IPS-15b (cell line): ENCODE measurements around the gene SEMG1.

Experiments used
- H3K27me3 ChIP-seq: one replicate; pipeline ENCODE4 v1.6.1; 2013; ENCODE audit warnings: low read length; ENCODE audit not compliant: control insufficient read depth, insufficient read depth
- H3K36me3 ChIP-seq: one replicate; pipeline ENCODE4 v1.6.1; 2013; ENCODE audit warnings: low read length; ENCODE audit not compliant: control insufficient read depth, insufficient read depth
- H3K4me1 ChIP-seq: one replicate; pipeline ENCODE4 v1.6.1; 2013; ENCODE audit warnings: mild to moderate bottlenecking, low read length; ENCODE audit not compliant: control insufficient read depth, insufficient read depth
- H3K4me3 ChIP-seq: one replicate; pipeline ENCODE4 v1.5.1; 2013; ENCODE audit warnings: low read depth, low read length
- H3K9ac ChIP-seq: one replicate; pipeline ENCODE4 v1.6.1; 2013; ENCODE audit warnings: low read depth, mild to moderate bottlenecking, low read length
- H3K9me3 ChIP-seq: one replicate; pipeline ENCODE4 v1.6.1; 2013; ENCODE audit warnings: mild to moderate bottlenecking, low read length; ENCODE audit not compliant: control insufficient read depth, insufficient read depth

Gene SEMG1

GRCh38 chr20:45189067-45189609 lies 17.7 kb upstream of the SEMG1 start:
- Histone ChIP-seq H3K36me3 (no peaks in the 10 kb centered on the region), H3K27me3 (no peaks in the 10 kb centered on the region), H3K9me3 (no peaks in the 10 kb centered on the region), H3K4me1 (no peaks in the 10 kb centered on the region), H3K4me3 (no peak overlapping the region), H3K9ac (no peak overlapping the region)

GRCh38 chr20:45189861-45190260 lies 17.0 kb upstream of the SEMG1 start:
- no peaks in the 10 kb centered on the region for H3K27me3 ChIP-seq

GRCh38 chr20:45191926-45192325 lies 14.9 kb upstream of the SEMG1 start:
- H3K4me3 ChIP-seq = no peak overlapping the region
- H3K27me3 ChIP-seq = no peaks in the 10 kb centered on the region
- no peaks in the 10 kb centered on the region for H3K9me3 ChIP-seq
- no peaks in the 10 kb centered on the region for H3K4me1 ChIP-seq
- no peaks in the 10 kb centered on the region for H3K36me3 ChIP-seq
- no peak overlapping the region for H3K9ac ChIP-seq

More at GRCh38 chr20:45189861-45190260, 17.0 kb upstream of the SEMG1 start:
- no peaks in the 10 kb centered on the region for H3K36me3 ChIP-seq
- H3K9me3 ChIP-seq = no peaks in the 10 kb centered on the region
- H3K4me1 ChIP-seq = no peaks in the 10 kb centered on the region
- no peak overlapping the region for H3K9ac ChIP-seq
- H3K4me3 ChIP-seq = no peak overlapping the region

GRCh38 chr20:45193331-45193730 lies 13.5 kb upstream of the SEMG1 start:
- no peaks in the 10 kb centered on the region for H3K27me3 ChIP-seq
- H3K9ac ChIP-seq = no peak overlapping the region
- no peak overlapping the region for H3K4me3 ChIP-seq
- peaks cover 2% of the 10 kb centered on the region for H3K4me1 ChIP-seq
- H3K9me3 ChIP-seq = no peaks in the 10 kb centered on the region
- no peaks in the 10 kb centered on the region for H3K36me3 ChIP-seq

- Histone ChIP-seq H3K27me3 (no peaks in the 10 kb centered on the region), H3K36me3 (no peaks in the 10 kb centered on the region), H3K4me3 (no peak overlapping the region), H3K4me1 (peaks cover 14% of the 10 kb centered on the region), H3K9me3 (no peaks in the 10 kb centered on the region), H3K9ac (no peak overlapping the region)
These were observed 3.1 kb downstream of the SEMG1 start for GRCh38 chr20:45209924-45210323.

- Histone ChIP-seq H3K9me3 (no peaks in the 10 kb centered on the region), H3K4me3 (no peak overlapping the region), H3K4me1 (peaks cover 12% of the 10 kb centered on the region), H3K9ac (no peak overlapping the region), H3K27me3 (no peaks in the 10 kb centered on the region), H3K36me3 (no peaks in the 10 kb centered on the region)
These were observed 5.0 kb downstream of the SEMG1 start for GRCh38 chr20:45211569-45212474.

- no peaks in the 10 kb centered on the region for H3K36me3 ChIP-seq
- peaks cover 9% of the 10 kb centered on the region for H3K4me1 ChIP-seq
- no peaks in the 10 kb centered on the region for H3K9me3 ChIP-seq
- H3K9ac ChIP-seq = no peak overlapping the region
- H3K27me3 ChIP-seq = no peaks in the 10 kb centered on the region
- no peak overlapping the region for H3K4me3 ChIP-seq
These were observed 6.0 kb downstream of the SEMG1 start for GRCh38 chr20:45212836-45213235.

- H3K36me3 ChIP-seq = no peaks in the 10 kb centered on the region
- H3K4me3 ChIP-seq = no peak overlapping the region
- no peak overlapping the region for H3K9ac ChIP-seq
- H3K4me1 ChIP-seq = no peaks in the 10 kb centered on the region
- peaks cover 4% of the 10 kb centered on the region for H3K27me3 ChIP-seq
- H3K9me3 ChIP-seq = no peaks in the 10 kb centered on the region
These were observed 11.3 kb downstream of the SEMG1 start for GRCh38 chr20:45218124-45218523.

GRCh38 chr20:45218636-45219035 lies 11.8 kb downstream of the SEMG1 start:
- no peak overlapping the region for H3K4me3 ChIP-seq
- H3K9ac ChIP-seq = no peak overlapping the region
- no peaks in the 10 kb centered on the region for H3K4me1 ChIP-seq
- H3K27me3 ChIP-seq = peaks cover 5% of the 10 kb centered on the region
- H3K9me3 ChIP-seq = no peaks in the 10 kb centered on the region
- H3K36me3 ChIP-seq = no peaks in the 10 kb centered on the region

- H3K27me3 ChIP-seq = peaks cover 8% of the 10 kb centered on the region
- no peak within 1 kb of the TSS for H3K9ac ChIP-seq
- no peaks in the 10 kb centered on the region for H3K4me1 ChIP-seq
- no peak within 1 kb of the TSS for H3K4me3 ChIP-seq
- H3K9me3 ChIP-seq = no peaks in the 10 kb centered on the region
- no peaks in the 10 kb centered on the region for H3K36me3 ChIP-seq
These were observed 14.2 kb downstream of the SEMG1 start, which contains the start of gene SEMG2 for GRCh38 chr20:45221076-45221475. Gene SEMG2, plus strand, starts transcription at chr20:45221373. Its CDS starts 17 bp downstream, at chr20:45221390.

- H3K9ac ChIP-seq = no peak overlapping the region
- H3K36me3 ChIP-seq = no peaks in the 10 kb centered on the region
- H3K27me3 ChIP-seq = peaks cover 8% of the 10 kb centered on the region
- no peaks in the 10 kb centered on the region for H3K4me1 ChIP-seq
- no peak overlapping the region for H3K4me3 ChIP-seq
- no peaks in the 10 kb centered on the region for H3K9me3 ChIP-seq
These were observed 16.3 kb downstream of the SEMG1 start for GRCh38 chr20:45223136-45223535.

- no peaks in the 10 kb centered on the region for H3K4me1 ChIP-seq
- peaks cover 8% of the 10 kb centered on the region for H3K27me3 ChIP-seq
- no peaks in the 10 kb centered on the region for H3K9me3 ChIP-seq
- H3K9ac ChIP-seq = no peak overlapping the region
- no peak overlapping the region for H3K4me3 ChIP-seq
- H3K36me3 ChIP-seq = no peaks in the 10 kb centered on the region
These were observed 19.5 kb downstream of the SEMG1 start for GRCh38 chr20:45226287-45226686.
